OCI-LY3 (cell line): ENCODE measurements around the gene AKR1E2.

ENCODE experiments used
- H2AFZ ChIP-seq: fragments of 200-600, 300-600 bp; shearing (Covaris generic); 2 replicates; pipeline ENCODE4 v1.6.0; 2014; ENCODE audit warnings: antibody characterized with exemption, low read depth, low read length
- H3K27ac ChIP-seq: fragments of 200-600, 300-600 bp; sonication (generic); 2 replicates; pipeline ENCODE4 v1.5.1; 2014; ENCODE audit warnings: mild to moderate bottlenecking, low read length, moderate library complexity, mixed read lengths
- H3K27me3 ChIP-seq: fragments of 200-600, 300-600 bp; sonication (generic); 2 replicates; pipeline ENCODE4 v1.6.1; 2014; ENCODE audit warnings: low read depth, low read length, mixed read lengths
- H3K36me3 ChIP-seq: fragments of 200-600, 300-600 bp; sonication (generic); replicated peaks from 2 replicates; pipeline ENCODE3; 2014; ENCODE audit warnings: low read depth, low read length, mixed read lengths
- H3K4me1 ChIP-seq: fragments of 300-600, 200-600 bp; sonication (generic); 2 replicates; pipeline ENCODE4 v1.6.1; 2014; ENCODE audit warnings: low read length, mixed read lengths
- H3K4me2 ChIP-seq: fragments of 200-600, 300-600 bp; sonication (generic); 2 replicates; pipeline ENCODE4 v1.6.1; 2014; ENCODE audit warnings: low read length, mixed read lengths
- H3K4me3 ChIP-seq: fragments of 300-600, 200-600 bp; sonication (generic); 2 replicates; pipeline ENCODE4 v1.5.1; 2014; ENCODE audit warnings: antibody characterized with exemption, mild to moderate bottlenecking, low read length, moderate library complexity
- H3K79me2 ChIP-seq: fragments of 300-600, 200-600 bp; shearing (Covaris generic); 2 replicates; pipeline ENCODE4 v1.6.1; 2014; ENCODE audit warnings: mild to moderate bottlenecking, low read length, mixed read lengths
- H3K9ac ChIP-seq: fragments of 300-600, 200-600 bp; shearing (Covaris generic); 2 replicates; pipeline ENCODE4 v1.6.0; 2014; ENCODE audit warnings: mild to moderate bottlenecking, low read length, moderate library complexity
- H3K9me3 ChIP-seq: fragments of 200-600, 300-600 bp; shearing (Covaris generic); 2 replicates; pipeline ENCODE4 v1.6.1; 2014; ENCODE audit warnings: low read length, mixed read lengths; ENCODE audit not compliant: insufficient read depth
- H4K20me1 ChIP-seq: fragments of 200-600, 300-600 bp; sonication (generic); 2 replicates; pipeline ENCODE4 v1.6.1; 2016; ENCODE audit warnings: low read length, mixed read lengths; ENCODE audit not compliant: insufficient read depth
- EZH2phosphoT487 ChIP-seq: fragments of 200-600 bp; shearing (Covaris generic); IDR thresholded peaks from 2 replicates; pipeline ENCODE4 v1.6.1; 2018; ENCODE audit warnings: antibody characterized with exemption, mixed run types, low read depth
- TF ChIP-seq, protein P1 (sequence below): fragments of 200-600, 300-600 bp; sonication (generic); IDR thresholded peaks from 2 replicates; pipeline ENCODE4 v1.5.1; 2014; ENCODE audit warnings: antibody characterized with exemption, low read length, low read depth

Gene AKR1E2

DNA sequence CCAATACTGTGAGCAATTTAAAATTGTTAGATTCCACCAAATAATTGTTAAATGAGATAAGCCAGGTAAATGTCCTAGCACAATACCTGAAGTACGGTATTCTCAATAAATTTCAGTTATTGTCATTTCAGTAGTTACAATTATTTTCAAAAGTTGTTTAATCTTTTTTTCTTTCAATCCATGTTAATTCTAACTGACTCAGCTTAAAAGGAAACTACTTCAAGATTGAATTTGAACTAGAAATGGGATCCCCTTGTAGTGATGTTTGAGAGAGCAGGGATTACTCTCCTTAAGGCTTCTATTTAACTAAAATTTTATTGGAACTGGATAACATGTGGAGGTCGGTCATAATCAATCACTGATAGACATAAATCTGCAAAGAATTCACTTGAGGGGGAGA lies 6.9 kb upstream of the AKR1E2 start:
- Histone ChIP-seq H2AFZ (no peak overlapping the region), H3K4me1 (peaks cover 26% of the 10 kb centered on the region), H3K79me2 (no peaks in the 10 kb centered on the region), H3K4me3 (no peak overlapping the region), H3K36me3 (no peaks in the 10 kb centered on the region), H3K4me2 (no peak overlapping the region), H3K9me3 (no peaks in the 10 kb centered on the region), H3K9ac (no peak overlapping the region), H3K27me3 (no peaks in the 10 kb centered on the region), H3K27ac (no peak overlapping the region), H4K20me1 (no peaks in the 10 kb centered on the region)
- TF ChIP-seq, protein P1, sequence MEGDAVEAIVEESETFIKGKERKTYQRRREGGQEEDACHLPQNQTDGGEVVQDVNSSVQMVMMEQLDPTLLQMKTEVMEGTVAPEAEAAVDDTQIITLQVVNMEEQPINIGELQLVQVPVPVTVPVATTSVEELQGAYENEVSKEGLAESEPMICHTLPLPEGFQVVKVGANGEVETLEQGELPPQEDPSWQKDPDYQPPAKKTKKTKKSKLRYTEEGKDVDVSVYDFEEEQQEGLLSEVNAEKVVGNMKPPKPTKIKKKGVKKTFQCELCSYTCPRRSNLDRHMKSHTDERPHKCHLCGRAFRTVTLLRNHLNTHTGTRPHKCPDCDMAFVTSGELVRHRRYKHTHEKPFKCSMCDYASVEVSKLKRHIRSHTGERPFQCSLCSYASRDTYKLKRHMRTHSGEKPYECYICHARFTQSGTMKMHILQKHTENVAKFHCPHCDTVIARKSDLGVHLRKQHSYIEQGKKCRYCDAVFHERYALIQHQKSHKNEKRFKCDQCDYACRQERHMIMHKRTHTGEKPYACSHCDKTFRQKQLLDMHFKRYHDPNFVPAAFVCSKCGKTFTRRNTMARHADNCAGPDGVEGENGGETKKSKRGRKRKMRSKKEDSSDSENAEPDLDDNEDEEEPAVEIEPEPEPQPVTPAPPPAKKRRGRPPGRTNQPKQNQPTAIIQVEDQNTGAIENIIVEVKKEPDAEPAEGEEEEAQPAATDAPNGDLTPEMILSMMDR = no peak
- no peak for TF ChIP-seq EZH2phosphoT487

DNA sequence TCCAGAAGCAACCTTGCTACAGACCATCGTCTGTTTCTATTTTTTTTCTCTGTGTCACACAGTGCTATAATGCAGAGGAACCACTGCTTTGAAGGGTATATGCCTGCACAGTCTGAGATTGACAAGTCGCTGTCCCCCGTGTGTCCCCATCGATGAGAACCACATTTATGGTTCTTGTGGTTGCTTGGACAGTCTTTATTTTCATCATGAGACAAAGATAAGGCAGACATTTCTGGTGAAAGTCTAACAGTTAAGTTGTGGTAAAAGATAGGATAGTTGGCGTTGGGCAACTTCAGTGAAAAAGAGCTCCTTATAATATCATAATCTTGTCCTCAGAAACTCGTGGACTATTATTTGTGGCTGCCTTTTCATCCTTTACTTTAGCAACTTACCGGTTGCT lies 6.3 kb upstream of the AKR1E2 start:
- no peak overlapping the region for H2AFZ ChIP-seq
- no peak overlapping the region for H3K4me2 ChIP-seq

DNA sequence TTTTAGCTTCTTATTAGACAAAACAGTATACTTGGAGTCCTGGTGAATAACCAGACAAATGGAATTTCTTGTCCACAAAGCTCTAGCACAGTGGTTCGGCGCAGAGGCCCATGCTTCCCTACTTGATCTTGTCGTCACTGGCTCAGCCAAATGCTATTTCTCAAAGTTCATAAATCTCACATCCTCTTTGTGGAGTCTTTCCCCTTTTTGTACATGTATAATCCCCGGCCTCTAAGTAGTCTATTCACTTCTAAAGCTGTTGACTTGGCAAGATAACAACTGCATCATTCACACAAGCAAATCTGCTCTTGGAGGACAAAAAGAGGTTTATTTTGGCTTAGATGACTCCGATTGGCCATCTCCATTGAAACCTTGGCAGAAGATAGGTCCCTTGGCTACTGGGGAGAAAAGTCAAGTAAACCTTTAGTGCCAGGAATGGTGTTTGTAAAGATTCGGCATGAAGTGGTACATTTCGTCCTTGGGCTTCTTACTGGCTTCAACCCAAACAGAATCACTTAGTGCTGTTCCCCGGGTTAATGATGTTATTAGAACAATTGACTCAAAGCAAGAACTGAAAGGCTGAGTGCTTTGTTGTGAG lies 5.1 kb upstream of the AKR1E2 start:
- Histone ChIP-seq H4K20me1 (no peaks in the 10 kb centered on the region), H3K4me1 (peaks cover 35% of the 10 kb centered on the region), H3K9me3 (no peaks in the 10 kb centered on the region), H3K27ac (peak overlapping the region; percentile 71), H2AFZ (peak overlapping the region; percentile 63), H3K4me3 (peak overlapping the region; percentile 57), H3K79me2 (no peaks in the 10 kb centered on the region), H3K4me2 (peak overlapping the region; percentile 85), H3K9ac (peak overlapping the region; percentile 38; the same call in 1 of the 2 replicates), H3K27me3 (no peaks in the 10 kb centered on the region), H3K36me3 (no peaks in the 10 kb centered on the region)
- TF ChIP-seq EZH2phosphoT487 = no peak
- TF ChIP-seq, protein P1 = no peak

More for the DNA sequence above, 6.3 kb upstream of the AKR1E2 start:
- no peaks in the 10 kb centered on the region for H3K9me3 ChIP-seq
- H3K4me3 ChIP-seq = no peak overlapping the region
- H3K9ac ChIP-seq = no peak overlapping the region
- TF ChIP-seq, protein P1 = no peak
- no peak for TF ChIP-seq EZH2phosphoT487
- no peaks in the 10 kb centered on the region for H4K20me1 ChIP-seq
- H3K4me1 ChIP-seq = peaks cover 32% of the 10 kb centered on the region
- no peaks in the 10 kb centered on the region for H3K79me2 ChIP-seq
- no peak overlapping the region for H3K27ac ChIP-seq
- H3K27me3 ChIP-seq = no peaks in the 10 kb centered on the region
- H3K36me3 ChIP-seq = no peaks in the 10 kb centered on the region

DNA sequence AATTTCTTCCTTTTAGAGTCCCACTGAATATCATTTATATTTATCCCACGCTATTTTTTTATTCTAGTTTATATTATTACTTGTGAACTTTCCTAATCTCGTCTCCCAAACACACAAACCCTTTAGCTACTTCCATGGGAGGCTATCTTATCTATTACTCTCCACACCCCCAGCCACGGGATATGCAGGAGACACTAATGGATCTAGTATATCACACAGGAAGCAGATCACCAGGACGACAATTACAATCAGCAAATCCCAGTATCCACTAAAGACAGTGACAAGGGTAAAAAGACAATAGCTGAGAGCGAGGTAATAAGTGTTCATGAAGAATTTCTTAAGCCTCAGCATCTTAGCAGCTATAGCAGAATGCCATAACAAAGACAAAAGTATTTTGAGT lies 3.8 kb upstream of the AKR1E2 start:
- Histone ChIP-seq H3K36me3 (no peaks in the 10 kb centered on the region), H4K20me1 (no peaks in the 10 kb centered on the region), H3K4me3 (no peak overlapping the region), H3K9ac (no peak overlapping the region), H3K4me1 (peaks cover 29% of the 10 kb centered on the region), H3K27me3 (no peaks in the 10 kb centered on the region), H3K27ac (no peak overlapping the region), H2AFZ (no peak overlapping the region), H3K9me3 (no peaks in the 10 kb centered on the region), H3K4me2 (no peak overlapping the region), H3K79me2 (no peaks in the 10 kb centered on the region)
- no peak for TF ChIP-seq EZH2phosphoT487
- TF ChIP-seq, protein P1 = no peak
